Activated CD8-positive, alpha-beta T cell treated with anti-CD3 and anti-CD28 coated beads for 36 hours (primary cell): Measurements from ENCODE around the gene SSTR3. TPM values are rescaled to one million over a fixed set of nuclear protein-coding genes. Genes with fewer than 3 reads are reported as not detected.

Experiments
- ATAC-seq: fragments of 200-7000 bp; cut with Tn5 transposase; one replicate; pipeline ENCODE4 v1.10.0; 2021; ENCODE audit warnings: mild to moderate bottlenecking, moderate library complexity
- CTCF ChIA-PET: fragments of 350-600 bp; sonication (Branson Sonifier 250); formaldehyde crosslinking; loops from one replicate; lab custom pipeline; 2021; ENCODE audit warnings: antibody characterized with exemption; lab: Charles Lee
- POLR2A ChIA-PET: fragments of 350-600 bp; sonication (Branson Sonifier 250); formaldehyde crosslinking; loops from one replicate; lab custom pipeline; 2021; ENCODE audit warnings: antibody characterized with exemption; lab: Charles Lee
- DNase-seq: peaks from one replicate; pipeline ENCODE4 v3.0.0-alpha.2; 2020
- H3K27ac Mint-ChIP-seq: one replicate; pipeline ENCODE4 v1.8.0; 2021; ENCODE audit warnings: mild to moderate bottlenecking, mixed read lengths
- H3K27me3 Mint-ChIP-seq: one replicate; pipeline ENCODE4 v1.8.0; 2021; ENCODE audit warnings: mixed read lengths
- H3K36me3 Mint-ChIP-seq: one replicate; pipeline ENCODE4 v1.8.0; 2021; ENCODE audit warnings: low read depth, mixed read lengths
- H3K4me1 Mint-ChIP-seq: one replicate; pipeline ENCODE4 v1.8.0; 2021; ENCODE audit warnings: low read depth, mixed read lengths
- H3K4me3 Mint-ChIP-seq: one replicate; pipeline ENCODE4 v1.8.0; 2021; ENCODE audit warnings: mild to moderate bottlenecking, moderate library complexity, mixed read lengths
- H3K9me3 Mint-ChIP-seq: one replicate; pipeline ENCODE4 v1.8.0; 2021; ENCODE audit warnings: mixed read lengths
- CTCF ChIP-seq: fragments of 200-600 bp; IDR thresholded peaks from one replicate; pipeline ENCODE4 v1.8.0; 2022; ENCODE audit warnings: antibody characterized with exemption, mild to moderate bottlenecking
- intact Hi-C: fragments of 100-400 bp; cut with micrococcal nuclease; formaldehyde crosslinking; loops from one replicate; pipeline ENCODE4 v1.10.0; 2022
- total RNA-seq, 2 experiments: library from RNA; stranded (reverse); gene quantifications; one replicate each; pipeline ENCODE4 v1.2.3, GENCODE V29; 2021

Gene SSTR3
- total RNA-seq, 2 experiments from 2014 or later = 7.9 to 8.5 TPM

- ATAC-seq (no peak), DNase-seq (no peak)
- H3K4me1 Mint-ChIP-seq = peaks cover 32% of the 10 kb centered on the region
- ChIA-PET POLR2A (interaction anchor here (1.0 kb wide), 1 partner anchor 31 kb away, joined by 3 read pairs; no protein-coding TSS in a partner anchor), CTCF (no interaction called here)
- no peaks in the 10 kb centered on the region for H3K27me3 Mint-ChIP-seq
- no peak overlapping the region for H3K27ac Mint-ChIP-seq
- intact Hi-C loops = no loop called here
- H3K36me3 Mint-ChIP-seq = no peaks in the 10 kb centered on the region
- no peak overlapping the region for H3K4me3 Mint-ChIP-seq
- H3K9me3 Mint-ChIP-seq = no peaks in the 10 kb centered on the region
- no peak for TF ChIP-seq CTCF
Measured at GRCh38 chr22:37179622-37180420, 32.5 kb downstream of the SSTR3 start.

GRCh38 chr22:37179126-37179470, 33.2 kb downstream of the SSTR3 start:
- DNase-seq (no peak), ATAC-seq (no peak)
- intact Hi-C loops = no loop called here
- no peak for TF ChIP-seq CTCF
- Mint-ChIP-seq H3K36me3 (no peaks in the 10 kb centered on the region), H3K4me1 (peaks cover 28% of the 10 kb centered on the region), H3K27ac (no peak overlapping the region), H3K27me3 (no peaks in the 10 kb centered on the region), H3K9me3 (no peaks in the 10 kb centered on the region), H3K4me3 (no peak overlapping the region)
- ChIA-PET POLR2A (interaction anchor here (1.3 kb wide), 1 partner anchor 13 kb away, joined by 3 read pairs; no protein-coding TSS in a partner anchor), CTCF (interaction anchor here (0.8 to 1.8 kb wide), 2 partner anchors 13 to 29 kb away, joined by 3 to 10 read pairs; partner anchors contain the start of gene IL2RB)

GRCh38 chr22:37178350-37179125, 33.7 kb downstream of the SSTR3 start:
- H3K36me3 Mint-ChIP-seq = no peaks in the 10 kb centered on the region

DNA sequence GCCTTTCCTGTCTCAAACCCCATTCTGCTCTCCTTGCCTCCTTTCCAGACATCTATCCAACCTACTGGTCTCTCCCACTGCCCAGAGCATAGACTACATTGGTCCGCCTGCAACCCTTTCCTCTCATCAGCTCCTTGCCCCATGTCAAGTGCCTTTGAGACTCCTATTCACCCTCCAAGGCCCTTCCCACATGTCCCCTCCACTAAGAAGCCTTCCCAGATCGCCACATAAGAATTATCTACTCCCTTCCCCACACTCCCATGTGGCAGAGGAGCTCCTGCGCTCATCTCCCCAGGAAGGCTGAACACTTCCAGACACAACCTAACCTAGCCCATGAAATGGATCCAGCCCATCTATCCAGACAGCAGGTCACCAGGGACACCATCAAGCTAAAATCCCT, 34.5 kb downstream of the SSTR3 start:
- ATAC-seq (no peak), DNase-seq (no peak)
- H3K36me3 Mint-ChIP-seq = no peaks in the 10 kb centered on the region
- intact Hi-C loops = no loop called here
- H3K9me3 Mint-ChIP-seq = no peaks in the 10 kb centered on the region
- no peak for TF ChIP-seq CTCF
- no peak overlapping the region for H3K4me3 Mint-ChIP-seq
- CTCF ChIA-PET = interaction anchor here (1.1 to 1.8 kb wide), 3 partner anchors 11 to 22 kb away, joined by 3 to 10 read pairs (median 3); no protein-coding TSS in a partner anchor
- POLR2A ChIA-PET = interaction anchor here (0.7 to 2.1 kb wide), 8 partner anchors 10 to 125 kb away, joined by 3 to 9 read pairs (median 4); partner anchors contain the start of gene C1QTNF6
- H3K27me3 Mint-ChIP-seq = no peaks in the 10 kb centered on the region
- H3K27ac Mint-ChIP-seq = no peak overlapping the region
- H3K4me1 Mint-ChIP-seq = peaks cover 17% of the 10 kb centered on the region

More at GRCh38 chr22:37178350-37179125, 33.7 kb downstream of the SSTR3 start:
- no peak overlapping the region for H3K4me3 Mint-ChIP-seq
- ChIA-PET POLR2A (interaction anchor here (0.6 to 2.1 kb wide), 6 partner anchors 12 to 91 kb away, joined by 3 to 9 read pairs (median 3); no protein-coding TSS in a partner anchor), CTCF (interaction anchor here (0.8 to 1.8 kb wide), 4 partner anchors 12 to 29 kb away, joined by 3 to 10 read pairs (median 3); partner anchors contain the start of gene IL2RB)
- H3K27me3 Mint-ChIP-seq = no peaks in the 10 kb centered on the region
- H3K4me1 Mint-ChIP-seq = peaks cover 22% of the 10 kb centered on the region
- ATAC-seq (no peak), DNase-seq (no peak)
- H3K27ac Mint-ChIP-seq = no peak overlapping the region
- intact Hi-C loops = no loop called here
- H3K9me3 Mint-ChIP-seq = no peaks in the 10 kb centered on the region
- TF ChIP-seq CTCF = no peak
